Measurements from ENCODE around the gene MRM3. TPM values are rescaled to one million over a fixed set of nuclear protein-coding genes. Genes with fewer than 3 reads are reported as not detected.

MRM3 gene
- polyA plus RNA-seq, 1 donor from 2014 or later = 20.0 TPM

- Histone ChIP-seq H3K36me3 (ENCODE audit: insufficient read depth, low read length) (no peaks in the 10 kb centered on the region), H2AFZ (ENCODE audit: low read depth, low read length) (no peak overlapping the region), H3K27ac (ENCODE audit: low read length) (no peak overlapping the region), H4K20me1 (ENCODE audit: insufficient read depth) (no peaks in the 10 kb centered on the region), H3K4me2 (ENCODE audit: low read length) (no peak overlapping the region), H3K9me2 (ENCODE audit: insufficient read depth, low read length) (no peaks in the 10 kb centered on the region), H3F3A (ENCODE audit: insufficient read depth, low read length, poor library complexity, severe bottlenecking) (no peaks in the 10 kb centered on the region), H3K9ac (ENCODE audit: low read length) (no peak overlapping the region), H3K9me3 (ENCODE audit: low read length) (no peaks in the 10 kb centered on the region), H3K27me3 (ENCODE audit: insufficient read depth, low read depth, low read length) (no peaks in the 10 kb centered on the region), H3K79me2 (replicated peaks; ENCODE audit: insufficient read depth, low read length) (no peaks in the 10 kb centered on the region), H3K4me3 (ENCODE audit: low read length) (no peak overlapping the region)
- TF ChIP-seq POLR2AphosphoS5 (IDR thresholded peaks at IDR 0.05) = no peak
- no peak for TF ChIP-seq EZH2 (IDR thresholded peaks at IDR 0.05; ENCODE audit: borderline replicate concordance, insufficient read depth, low read length, poor library complexity, severe bottlenecking)
- no peak for TF ChIP-seq SMC3 (conservative IDR thresholded peaks at IDR 0.05; ENCODE audit: poor library complexity)
- no peak for TF ChIP-seq TAF1 (IDR thresholded peaks at IDR 0.05; ENCODE audit: low read depth)
- TF ChIP-seq RAD21 (conservative IDR thresholded peaks at IDR 0.05) = no peak
- TF ChIP-seq EP300 (conservative IDR thresholded peaks at IDR 0.05; ENCODE audit: poor library complexity, severe bottlenecking) = no peak
- TF ChIP-seq REST (IDR thresholded peaks at IDR 0.05; ENCODE audit: borderline replicate concordance) = no peak
- TF ChIP-seq CTCF (IDR thresholded peaks at IDR 0.05; ENCODE audit: poor library complexity, severe bottlenecking) = no peak
- TF ChIP-seq MXI1 (conservative IDR thresholded peaks at IDR 0.05; ENCODE audit: poor library complexity, severe bottlenecking) = no peak
Observed at GRCh38 chr17:800446-801242, 18.5 kb downstream of the MRM3 start.

GRCh38 chr17:801660-802059 is 19.5 kb downstream of the MRM3 start:
- Histone ChIP-seq H3K27ac (ENCODE audit: low read length) (no peak overlapping the region), H3K9me2 (ENCODE audit: insufficient read depth, low read length) (no peaks in the 10 kb centered on the region), H3K4me2 (ENCODE audit: low read length) (no peak overlapping the region), H3K27me3 (ENCODE audit: insufficient read depth, low read depth, low read length) (no peaks in the 10 kb centered on the region), H3K4me3 (ENCODE audit: low read length) (no peak overlapping the region), H3K79me2 (replicated peaks; ENCODE audit: insufficient read depth, low read length) (no peaks in the 10 kb centered on the region), H3K36me3 (ENCODE audit: insufficient read depth, low read length) (no peaks in the 10 kb centered on the region), H4K20me1 (ENCODE audit: insufficient read depth) (no peaks in the 10 kb centered on the region), H2AFZ (ENCODE audit: low read depth, low read length) (no peak overlapping the region), H3K9me3 (ENCODE audit: low read length) (no peaks in the 10 kb centered on the region), H3K9ac (ENCODE audit: low read length) (no peak overlapping the region), H3F3A (ENCODE audit: insufficient read depth, low read length, poor library complexity, severe bottlenecking) (no peaks in the 10 kb centered on the region)
- TF ChIP-seq MXI1 (conservative IDR thresholded peaks at IDR 0.05; ENCODE audit: poor library complexity, severe bottlenecking) (no peak), RAD21 (conservative IDR thresholded peaks at IDR 0.05) (no peak), CTCF (IDR thresholded peaks at IDR 0.05; ENCODE audit: poor library complexity, severe bottlenecking) (no peak), EZH2 (IDR thresholded peaks at IDR 0.05; ENCODE audit: borderline replicate concordance, insufficient read depth, low read length, poor library complexity, severe bottlenecking) (no peak), POLR2AphosphoS5 (IDR thresholded peaks at IDR 0.05) (no peak), TAF1 (IDR thresholded peaks at IDR 0.05; ENCODE audit: low read depth) (no peak), REST (IDR thresholded peaks at IDR 0.05; ENCODE audit: borderline replicate concordance) (no peak), SMC3 (conservative IDR thresholded peaks at IDR 0.05; ENCODE audit: poor library complexity) (no peak)
